HepG2 (cell line): Measurements from ENCODE around the gene TMEM258. TPM values are rescaled to one million over a fixed set of nuclear protein-coding genes. Genes with fewer than 3 reads are reported as not detected.
A peak's percentile ranks its signal among the peaks of the same experiment; 100 is the strongest.

Experiments used
- ATAC-seq: fragments of 200-7000 bp; cut with Tn5 transposase; 3 replicates; pipeline ENCODE4 v1.9.1; 2020; ENCODE audit warnings: mild to moderate bottlenecking, moderate library complexity
- BruUV-seq: library from RNA; stranded (reverse); fragments of 400-500 nt; replicated peaks from 2 replicates; lab custom pipeline; 2021; lab: Mats Ljungman, UMichigan
- CTCF ChIA-PET: fragments of 300-600 bp; formaldehyde crosslinking; extraction: SDS; loops from one replicate; lab custom pipeline; 2021; ENCODE audit warnings: low total read pairs, inconsistent platforms, low intra/inter-chr PET ratio; lab: Yijun Ruan, JAX
- POLR2A ChIA-PET: fragments of 350-600 bp; sonication (Branson Sonifier 250); formaldehyde crosslinking; loops from one replicate; lab custom pipeline; 2020; ENCODE audit warnings: antibody characterized with exemption, inconsistent platforms; lab: Yijun Ruan, JAX
- DNase-seq: peaks from one replicate; pipeline ENCODE4 v3.0.0-alpha.2; 2015; ENCODE audit warnings: low spot score
- FAIRE-seq: peaks from 3 replicates; lab custom pipeline; 2011; peaks lifted over from hg19 to GRCh38; lab: Jason Lieb, UNC
- H2AFZ ChIP-seq: one replicate; pipeline ENCODE4 v1.6.1; 2011; ENCODE audit warnings: low read length, inconsistent platforms
- H3K27ac ChIP-seq: fragments of 300-600 bp; 3 replicates; pipeline ENCODE4 v1.8.0; 2011; ENCODE audit warnings: mixed run types, mild to moderate bottlenecking, mixed read lengths, low read length, inconsistent platforms; ENCODE audit not compliant: insufficient read depth; ENCODE audit errors: extremely low read length
- H3K27me3 ChIP-seq, 2 experiments: fragments of 200-600 bp in 1 of 2; 2 replicates in 1 of 2; 3 replicates in 1 of 2; pipeline versions ENCODE4 v1.6.0 to v1.8.0; 2011; ENCODE audit warnings: low read length in 2 of 2, mild to moderate bottlenecking in 2 of 2, moderate library complexity in 2 of 2, inconsistent platforms in 1 of 2; ENCODE audit not compliant: insufficient read depth in 2 of 2, control insufficient read depth in 1 of 2
- H3K36me3 ChIP-seq, 2 experiments: fragments of 200-600 bp in 1 of 2; replicated peaks in 1 of 2; 2 replicates in 1 of 2; 3 replicates in 1 of 2; pipeline versions ENCODE4 v1.5.1 to v1.8.0; 2011; ENCODE audit warnings: low read length in 2 of 2, inconsistent platforms in 1 of 2; ENCODE audit not compliant: insufficient read depth in 2 of 2, control insufficient read depth in 1 of 2
- H3K4me1 ChIP-seq: 2 replicates; pipeline ENCODE4 v1.5.1; 2012; ENCODE audit warnings: low read length, inconsistent platforms; ENCODE audit not compliant: insufficient read depth
- H3K4me2 ChIP-seq: 2 replicates; pipeline ENCODE4 v1.6.0; 2011; ENCODE audit warnings: low read depth, low read length, inconsistent platforms
- H3K4me3 ChIP-seq, 3 experiments: fragments of 200-600 bp in 1 of 3; sonication (generic), shearing (Covaris generic) in 1 of 3; replicated peaks in 1 of 3; 2 replicates each; pipeline ENCODE4 v1.5.1; 2011 to 2016; ENCODE audit warnings: low read length in 3 of 3, inconsistent platforms in 2 of 3, low read depth in 2 of 3, mild to moderate bottlenecking in 2 of 3, control low read depth in 1 of 3, mixed read lengths in 1 of 3; ENCODE audit not compliant: insufficient read depth in 1 of 3
- H3K79me2 ChIP-seq: one replicate; pipeline ENCODE4 v1.6.1; 2011; ENCODE audit warnings: low read length, inconsistent platforms; ENCODE audit not compliant: insufficient read depth
- H3K9ac ChIP-seq: 2 replicates; pipeline ENCODE4 v1.6.0; 2011; ENCODE audit warnings: mild to moderate bottlenecking, low read depth, low read length, inconsistent platforms; ENCODE audit not compliant: insufficient read depth
- H3K9me3 ChIP-seq: 2 replicates; pipeline ENCODE4 v1.5.1; 2012; ENCODE audit warnings: mild to moderate bottlenecking, low read length
- H4K20me1 ChIP-seq: 2 replicates; pipeline ENCODE4 v1.6.0; 2011; ENCODE audit warnings: inconsistent platforms, mild to moderate bottlenecking, low read length, moderate library complexity; ENCODE audit not compliant: insufficient read depth
- CHCHD3 ChIP-seq: sonication (generic); formaldehyde crosslinking; IDR thresholded peaks from 2 replicates; pipeline ENCODE4 v1.8.0; 2022; ENCODE audit warnings: mild to moderate bottlenecking, missing genetic modification reagents, moderate library complexity
- CREM ChIP-seq, 2 experiments: sonication (generic) in 1 of 2; formaldehyde crosslinking in 1 of 2; IDR thresholded peaks; 2 replicates each; pipeline versions ENCODE4 v1.4.0 to v1.6.1; 2016 to 2020; ENCODE audit warnings: antibody characterized with exemption in 1 of 2, mild to moderate bottlenecking in 1 of 2, missing genetic modification reagents in 1 of 2
- GPBP1L1 ChIP-seq: sonication (generic); formaldehyde crosslinking; IDR thresholded peaks from 2 replicates; pipeline ENCODE4 v1.5.0; 2020; ENCODE audit warnings: mild to moderate bottlenecking, missing genetic modification reagents
- HBP1 ChIP-seq: IDR thresholded peaks from 2 replicates; pipeline ENCODE4 v1.6.1; 2016; ENCODE audit warnings: low read depth, control low read depth
- HNRNPLL ChIP-seq: fragments of 200-400 bp; formaldehyde crosslinking; IDR thresholded peaks from 2 replicates; pipeline ENCODE4 v1.6.1; 2017; ENCODE audit warnings: mild to moderate bottlenecking, low read depth, low read length; ENCODE audit not compliant: poor library complexity, severe bottlenecking
- KDM4B ChIP-seq: sonication (generic); formaldehyde crosslinking; IDR thresholded peaks from 2 replicates; pipeline ENCODE4 v1.4.0; 2020; ENCODE audit warnings: missing genetic modification reagents
- KLF13 ChIP-seq: sonication (generic); formaldehyde crosslinking; IDR thresholded peaks from 2 replicates; pipeline ENCODE4 v1.4.0; 2020; ENCODE audit warnings: mild to moderate bottlenecking, missing genetic modification reagents
- NR2F2 ChIP-seq: IDR thresholded peaks from 2 replicates; pipeline ENCODE4 v1.6.1; 2012; ENCODE audit warnings: low read depth, inconsistent platforms, borderline replicate concordance
- PAF1 ChIP-seq: IDR thresholded peaks from 2 replicates; pipeline ENCODE4 v1.6.1; 2016; ENCODE audit warnings: missing genetic modification reagents, missing compliant biosample characterization
- RBFOX2 ChIP-seq: fragments of 200-400 bp; formaldehyde crosslinking; IDR thresholded peaks from 2 replicates; pipeline ENCODE4 v1.6.1; 2017; ENCODE audit warnings: low read depth, mild to moderate bottlenecking, low read length
- RFXAP ChIP-seq: sonication (generic); formaldehyde crosslinking; IDR thresholded peaks from 2 replicates; pipeline ENCODE4 v1.4.0; 2020; ENCODE audit warnings: missing genetic modification reagents, borderline replicate concordance
- SNAPC5 ChIP-seq: sonication (generic); formaldehyde crosslinking; IDR thresholded peaks from 2 replicates; pipeline ENCODE4 v1.8.1; 2023; ENCODE audit warnings: mild to moderate bottlenecking, missing genetic modification reagents, borderline replicate concordance
- SOX5 ChIP-seq: IDR thresholded peaks from 2 replicates; pipeline ENCODE4 v1.6.1; 2016; ENCODE audit warnings: borderline replicate concordance
- STAT5B ChIP-seq: sonication (generic); formaldehyde crosslinking; IDR thresholded peaks from 2 replicates; pipeline ENCODE4 v1.4.0; 2020; ENCODE audit warnings: missing genetic modification reagents
- TRIM24 ChIP-seq: sonication (generic); formaldehyde crosslinking; IDR thresholded peaks from 2 replicates; pipeline ENCODE4 v1.8.0; 2022; ENCODE audit warnings: mild to moderate bottlenecking, missing genetic modification reagents
- YEATS4 ChIP-seq: sonication (generic); formaldehyde crosslinking; IDR thresholded peaks from 2 replicates; pipeline ENCODE4 v1.4.0; 2020; ENCODE audit warnings: missing genetic modification reagents, borderline replicate concordance
- ZNF292 ChIP-seq: sonication (generic); formaldehyde crosslinking; IDR thresholded peaks from 2 replicates; pipeline ENCODE4 v1.8.1; 2022; ENCODE audit warnings: mild to moderate bottlenecking, low read depth, missing genetic modification reagents, borderline replicate concordance
- ZNF484 ChIP-seq: sonication (generic); formaldehyde crosslinking; IDR thresholded peaks from 2 replicates; pipeline ENCODE4 v1.5.1; 2020; ENCODE audit warnings: mild to moderate bottlenecking, low read depth, missing genetic modification reagents, borderline replicate concordance
- ZNF615 ChIP-seq: sonication (generic); formaldehyde crosslinking; IDR thresholded peaks from 2 replicates; pipeline ENCODE4 v1.5.0; 2020; ENCODE audit warnings: mild to moderate bottlenecking, missing genetic modification reagents, borderline replicate concordance
- ZNF709 ChIP-seq: sonication (generic); formaldehyde crosslinking; IDR thresholded peaks from 2 replicates; pipeline ENCODE4 v1.5.0; 2020; ENCODE audit warnings: mild to moderate bottlenecking, missing genetic modification reagents
- ZNF782 ChIP-seq: sonication (generic); formaldehyde crosslinking; IDR thresholded peaks from 2 replicates; pipeline ENCODE4 v1.4.0; 2020; ENCODE audit warnings: missing genetic modification reagents, mild to moderate bottlenecking, borderline replicate concordance
- WGBS: methylation state at CpG from one replicate; pipeline ENCODE4 v1.1.6; 2017; ENCODE audit warnings: low lambda C conversion rate; 5-methylcytosine and 5-hydroxymethylcytosine counted together
- in situ Hi-C: cut with HindIII; loops from 2 replicates; pipeline ENCODE4 v1.10.0; 2017; ENCODE audit warnings: low pct_unique_long_range_greater_than_20kb; ENCODE audit not compliant: extremely low pct_ligation_motif_present
- intact Hi-C: fragments of 100-400 bp; cut with micrococcal nuclease; formaldehyde crosslinking; loops from one replicate; pipeline ENCODE4 v1.10.0; 2022; ENCODE audit not compliant: unreplicated experiment
- polyA plus RNA-seq, 8 experiments: library from polyadenylated mRNA; depleted of rRNA in 3 of 8; stranded (reverse) in 7 of 8; unstranded in 1 of 8; fragments of >200 nt; fragmentation: Illumina TruSeq in 4 of 8; extraction: Trizol in 4 of 8; gene quantifications; 2 replicates each; pipeline versions ENCODE4 v1.2.1 to v1.2.3, GENCODE V29; 2011 to 2016; ENCODE audit warnings: low read depth in 4 of 8, missing spikeins in 1 of 8, mixed read lengths in 1 of 8; ENCODE audit not compliant: insufficient read depth in 1 of 8
- total RNA-seq, 5 experiments: library from RNA; depleted of rRNA; stranded (reverse); fragments of >200 nt; fragmentation: Illumina TruSeq; extraction: Trizol; gene quantifications; 2 replicates each; pipeline ENCODE4 v1.2.3, GENCODE V29; 2016; ENCODE audit warnings: low read depth in 1 of 5

TMEM258 gene
- total and polyA plus RNA-seq, 2 of the 13 experiments (the other 11 are each of a cell fraction or from before 2014, with no cell fraction given): 175 to 424 TPM

- Histone ChIP-seq H3K9ac (peak overlapping the region; percentile 76), H3K27me3 (no peaks in the 10 kb centered on the region; a peak in 1 of 5 replicates), H3K4me2 (peak overlapping the region; percentile 91), H2AFZ (no peak overlapping the region), H4K20me1 (no peaks in the 10 kb centered on the region), H3K9me3 (no peaks in the 10 kb centered on the region), H3K4me3 (peak overlapping the region; percentile 46 to 66 (median 56); a peak in 5 of 6 replicates), H3K36me3 (peaks cover 2 to 4% of the 10 kb centered on the region in 2 experiments; a peak in 1 of 5 replicates), H3K4me1 (peaks cover 81% of the 10 kb centered on the region), H3K27ac (peak overlapping the region; percentile 91), H3K79me2 (no peaks in the 10 kb centered on the region)
- ChIA-PET CTCF (interaction anchor here (1.1 to 2.7 kb wide), 4 partner anchors 13 to 21 kb away, joined by 3 to 47 read pairs (median 16); partner anchors contain the start of gene MYRF), POLR2A (interaction anchor here (0.7 to 5.5 kb wide), 14 partner anchors 10 to 198 kb away, joined by 3 to 92 read pairs (median 6); partner anchors contain the start of genes FEN1, MYRF and TMEM258)
- in situ Hi-C loops: no loop called here
- whole genome bisulfite sequencing: 12% methylated on average over 6 of the region's 33 CpGs
- FAIRE-seq (peak; percentile 60), DNase-seq (peak; percentile 90), ATAC-seq (peak; percentile 90)
- intact Hi-C loops: loop anchor here (2.0 kb wide), 1 partner anchor 21 kb away; no protein-coding TSS in a partner anchor
- BruUV-seq: no TSS peak
- TF ChIP-seq CHCHD3 (CRISPR knock-in tag): 0 out of 2 replicates have a peak, but pooled peaks have one; percentile 55
- peak; percentile 84 for TF ChIP-seq RBFOX2
- TF ChIP-seq HNRNPLL: peak; percentile 33
- TF ChIP-seq KLF13 (CRISPR knock-in tag): no peak
- peak; percentile 24; the same call in 1 of the 2 replicates for TF ChIP-seq YEATS4 (CRISPR knock-in tag)
- no peak for TF ChIP-seq PAF1 (CRISPR knock-in tag)
- TF ChIP-seq RFXAP (CRISPR knock-in tag): no peak
- TF ChIP-seq SNAPC5: no peak
- peak; percentile 59; the same call in 1 of the 2 replicates for TF ChIP-seq CREM (IDR thresholded peaks at IDR 0.05)
- TF ChIP-seq CREM (CRISPR knock-in tag; IDR thresholded peaks at IDR 0.05): no peak
- TF ChIP-seq STAT5B: no peak; the same call in 1 of the 2 replicates
- 0 out of 2 replicates have a peak, but pooled peaks have one; percentile 40 for TF ChIP-seq ZNF709 (CRISPR knock-in tag)
- peak; percentile 94 for TF ChIP-seq SOX5 (CRISPR knock-in tag)
- TF ChIP-seq HBP1: peak; percentile 53; the same call in 1 of the 2 replicates
- no peak for TF ChIP-seq TRIM24
- peak; percentile 43; the same call in 1 of the 2 replicates for TF ChIP-seq KDM4B (CRISPR knock-in tag)
- TF ChIP-seq ZNF484 (CRISPR knock-in tag): no peak
- no peak for TF ChIP-seq ZNF782 (CRISPR knock-in tag)
- no peak for TF ChIP-seq ZNF615
- TF ChIP-seq GPBP1L1: no peak
- TF ChIP-seq ZNF292 (CRISPR knock-in tag): no peak
- peak; percentile 80; the same call in 1 of the 2 replicates for TF ChIP-seq NR2F2
Measured at GRCh38 chr11:61769169-61769920, 23.1 kb downstream of the TMEM258 start.
